A549 (cell line): ENCODE results near the gene PTPRCAP. TPM values are rescaled to one million over a fixed set of nuclear protein-coding genes. Genes with fewer than 3 reads are reported as not detected.

ENCODE experiments used
- ATAC-seq, 2 experiments: fragments of 200-7000 bp in 1 of 2; fragments of >200 bp in 1 of 2; cut with Nextera tagmentation in 1 of 2; cut with Tn5 transposase in 1 of 2; 3 replicates each; pipeline versions ENCODE4 v1.8.0 to v1.9.1; 2018 to 2020; ENCODE audit warnings: mild to moderate bottlenecking in 1 of 2, moderate library complexity in 1 of 2
- CTCF ChIA-PET: fragments of 300-600 bp; sonication (Branson Sonifier 250); formaldehyde crosslinking; extraction: SDS; loops from one replicate; lab custom pipeline; 2021; ENCODE audit warnings: antibody characterized with exemption, inconsistent platforms; lab: Yijun Ruan, JAX
- POLR2A ChIA-PET: fragments of 350-600 bp; formaldehyde crosslinking; extraction: SDS; loops from one replicate; lab custom pipeline; 2021; ENCODE audit warnings: antibody characterized with exemption, inconsistent platforms; lab: Yijun Ruan, JAX
- DNase-seq, 2 experiments: peaks; one replicate each; pipeline versions ENCODE4 v3.0.0 to v3.0.0-alpha.2; 2011 to 2016; ENCODE audit warnings: low read depth in 1 of 2, low spot score in 1 of 2
- FAIRE-seq: peaks from 2 replicates; lab custom pipeline; 2011; peaks lifted over from hg19 to GRCh38; lab: Jason Lieb, UNC
- H3K27ac ChIP-seq, 2 experiments: fragments of >200 bp; sonication (Bioruptor Twin); formaldehyde crosslinking; 3 replicates each; pipeline ENCODE4 v1.5.1; 2016 to 2017
- H3K4me1 ChIP-seq: fragments of >200 bp; sonication (Bioruptor Twin); formaldehyde crosslinking; 3 replicates; pipeline ENCODE4 v1.6.1; 2016
- H3K4me2 ChIP-seq: fragments of >200 bp; sonication (Bioruptor Twin); formaldehyde crosslinking; 3 replicates; pipeline ENCODE4 v1.6.1; 2016
- H3K4me3 ChIP-seq: fragments of >200 bp; sonication (Bioruptor Twin); formaldehyde crosslinking; 3 replicates; pipeline ENCODE4 v1.5.1; 2016
- H3K9me3 ChIP-seq: fragments of >200 bp; sonication (Bioruptor Twin); formaldehyde crosslinking; 3 replicates; pipeline ENCODE4 v1.6.1; 2016
- CHD2 ChIP-seq: fragments of 150-350 bp; IDR thresholded peaks from 2 replicates; pipeline ENCODE4 v1.6.1; 2014; ENCODE audit warnings: low read length; ENCODE audit not compliant: partially characterized antibody
- E2F6 ChIP-seq: IDR thresholded peaks from 2 replicates; pipeline ENCODE4 v1.6.1; 2012; ENCODE audit warnings: low read depth, borderline replicate concordance
- EHF ChIP-seq: fragments of 250-450 bp; sonication (Bioruptor Pico); IDR thresholded peaks from 2 replicates; pipeline ENCODE4 v1.5.0; 2020; ENCODE audit warnings: mild to moderate bottlenecking
- ELK1 ChIP-seq: fragments of 150-350 bp; IDR thresholded peaks from 2 replicates; pipeline ENCODE4 v1.6.1; 2014; ENCODE audit warnings: low read depth, mild to moderate bottlenecking, low read length
- ESRRA ChIP-seq: fragments of 150-350 bp; IDR thresholded peaks from 2 replicates; pipeline ENCODE4 v1.6.1; 2014; ENCODE audit warnings: mild to moderate bottlenecking, low read length, borderline replicate concordance
- FOSL2 ChIP-seq, 2 experiments: fragments of 450-650 bp in 1 of 2; fragments of >200 bp in 1 of 2; sonication (Bioruptor Twin) in 1 of 2; formaldehyde crosslinking; IDR thresholded peaks; 2 replicates each; pipeline versions ENCODE4 v1.5.0 to v1.6.1; 2016 to 2020; ENCODE audit warnings: mild to moderate bottlenecking in 1 of 2, moderate library complexity in 1 of 2
- FOXS1 ChIP-seq: fragments of 250-450 bp; sonication (Bioruptor Pico); IDR thresholded peaks from 2 replicates; pipeline ENCODE4 v1.5.0; 2020; ENCODE audit warnings: mild to moderate bottlenecking, moderate library complexity
- HEYL ChIP-seq: fragments of 250-450 bp; sonication (Bioruptor Pico); IDR thresholded peaks from 2 replicates; pipeline ENCODE4 v1.8.0; 2021; ENCODE audit warnings: mild to moderate bottlenecking, moderate library complexity
- HMGXB4 ChIP-seq: fragments of 250-450 bp; sonication (Bioruptor Pico); IDR thresholded peaks from 2 replicates; pipeline ENCODE4 v1.5.0; 2021; ENCODE audit warnings: mild to moderate bottlenecking, moderate library complexity, borderline replicate concordance
- HOXA7 ChIP-seq: fragments of 250-450 bp; sonication (Bioruptor Pico); IDR thresholded peaks from 2 replicates; pipeline ENCODE4 v1.5.0; 2020; ENCODE audit warnings: mild to moderate bottlenecking, moderate library complexity
- HOXB13 ChIP-seq: fragments of 250-450 bp; sonication (Bioruptor Pico); IDR thresholded peaks from 2 replicates; pipeline ENCODE4 v1.5.0; 2020; ENCODE audit warnings: low read depth, mild to moderate bottlenecking, moderate library complexity
- HOXB5 ChIP-seq: fragments of 250-450 bp; sonication (Bioruptor Pico); IDR thresholded peaks from 2 replicates; pipeline ENCODE4 v1.5.0; 2020; ENCODE audit warnings: mild to moderate bottlenecking, moderate library complexity
- JUNB ChIP-seq: fragments of >200 bp; sonication (Bioruptor Twin); formaldehyde crosslinking; IDR thresholded peaks from 2 replicates; pipeline ENCODE4 v1.6.1; 2016
- KDM5A ChIP-seq: fragments of 200-600 bp; sonication (generic); IDR thresholded peaks from 2 replicates; pipeline ENCODE4 v1.6.1; 2016; ENCODE audit warnings: antibody characterized with exemption, mild to moderate bottlenecking
- MAFK ChIP-seq: fragments of 450-650 bp; IDR thresholded peaks from 2 replicates; pipeline ENCODE4 v1.6.1; 2014; ENCODE audit not compliant: partially characterized antibody
- MAZ ChIP-seq: fragments of 150-350 bp; IDR thresholded peaks from 2 replicates; pipeline ENCODE4 v1.6.1; 2014; ENCODE audit warnings: antibody characterized with exemption, low read depth, low read length, borderline replicate concordance
- NR3C1 ChIP-seq: fragments of >200 bp; sonication (Bioruptor Twin); formaldehyde crosslinking; IDR thresholded peaks from 3 replicates; pipeline ENCODE4 v1.6.1; 2017
- PBX3 ChIP-seq: IDR thresholded peaks from 2 replicates; pipeline ENCODE4 v1.6.1; 2012
- PHF8 ChIP-seq: fragments of 200-600 bp; sonication (generic); IDR thresholded peaks from 2 replicates; pipeline ENCODE4 v1.6.1; 2016; ENCODE audit warnings: low read depth, mild to moderate bottlenecking, antibody characterized with exemption, moderate library complexity, borderline replicate concordance
- POLR2A ChIP-seq: IDR thresholded peaks from 2 replicates; pipeline ENCODE4 v1.6.1; 2012; ENCODE audit warnings: mild to moderate bottlenecking, low read length
- POLR2AphosphoS2 ChIP-seq: conservative IDR thresholded peaks from 2 replicates; pipeline ENCODE4 v1.6.1; 2012; ENCODE audit warnings: low read length, improper control_type of control experiment, inconsistent platforms
- RAD21 ChIP-seq, 2 experiments: fragments of >200 bp in 1 of 2; sonication (Bioruptor Twin) in 1 of 2; formaldehyde crosslinking in 1 of 2; IDR thresholded peaks in 1 of 2; conservative IDR thresholded peaks in 1 of 2; 2 replicates in 1 of 2; 3 replicates in 1 of 2; pipeline ENCODE4 v1.6.1; 2012 to 2018; ENCODE audit warnings: inconsistent platforms in 1 of 2
- RARB ChIP-seq: fragments of 250-450 bp; sonication (Bioruptor Pico); IDR thresholded peaks from 2 replicates; pipeline ENCODE4 v1.8.0; 2021; ENCODE audit warnings: mild to moderate bottlenecking, moderate library complexity
- RFX5 ChIP-seq: fragments of 450-650 bp; IDR thresholded peaks from 2 replicates; pipeline ENCODE4 v1.7.1; 2014; ENCODE audit warnings: antibody characterized with exemption, mild to moderate bottlenecking, moderate library complexity
- TP53 ChIP-seq: fragments of 250-450 bp; sonication (Bioruptor Pico); IDR thresholded peaks from 2 replicates; pipeline ENCODE4 v1.5.0; 2021; ENCODE audit warnings: mild to moderate bottlenecking, moderate library complexity
- ZNF302 ChIP-seq: fragments of 250-450 bp; sonication (Bioruptor Pico); IDR thresholded peaks from 2 replicates; pipeline ENCODE4 v1.9.0; 2021; ENCODE audit warnings: inconsistent platforms, mild to moderate bottlenecking, moderate library complexity
- WGBS: methylation state at CpG from one replicate; pipeline ENCODE4 v1.1.6; 2017; ENCODE audit errors: missing lambda C conversion rate; 5-methylcytosine and 5-hydroxymethylcytosine counted together
- polyA plus RNA-seq, 4 experiments: library from polyadenylated mRNA; depleted of rRNA in 3 of 4; stranded (reverse); fragments of >200 nt; fragmentation: RNase III in 1 of 4; extraction: RNeasy Plus Mini Kit Qiagen cat#74134 plus additional on column Dnase treatment in 1 of 4; gene quantifications; 2 replicates in 3 of 4; 3 replicates in 1 of 4; pipeline ENCODE4 v1.2.3, GENCODE V29; 2011 to 2017

PTPRCAP gene
- polyA plus RNA-seq, 2 of the 4 experiments (the other 2 are of a cell fraction), result 0.34 to 0.56 TPM

- 93% methylated on average over 30 of the region's 34 CpGs for WGBS
- ChIA-PET POLR2A (no interaction called here), CTCF (interaction anchor here (0.6 to 3.0 kb wide), 7 partner anchors 15 to 45 kb away, joined by 3 to 18 read pairs (median 4); partner anchors contain the start of genes PPP1CA and TMEM134)
- Histone ChIP-seq H3K27ac (no peak overlapping the region), H3K9me3 (no peaks in the 10 kb centered on the region), H3K4me1 (peaks cover 14% of the 10 kb centered on the region), H3K4me2 (no peak overlapping the region), H3K4me3 (no peak overlapping the region)
- DNase-seq (no peak), FAIRE-seq (no peak), ATAC-seq (no peak)
- TF ChIP-seq POLR2AphosphoS2, result no peak
- no peak for TF ChIP-seq MAFK
- TF ChIP-seq HOXB13 (CRISPR knock-in tag), result no peak
- TF ChIP-seq RARB (CRISPR knock-in tag), result no peak
- TF ChIP-seq HEYL (CRISPR knock-in tag), result no peak
- TF ChIP-seq HMGXB4, result no peak
- no peak for TF ChIP-seq ESRRA
- TF ChIP-seq HOXB5, result no peak
Measured at GRCh38 chr11:67423891-67424613, 13.4 kb downstream of the PTPRCAP start.

GRCh38 chr11:67423466-67423865, 14.0 kb downstream of the PTPRCAP start:
- Histone ChIP-seq H3K4me1 (peaks cover 13% of the 10 kb centered on the region), H3K9me3 (no peaks in the 10 kb centered on the region), H3K27ac (no peak overlapping the region), H3K4me3 (no peak overlapping the region), H3K4me2 (no peak overlapping the region)
- TF ChIP-seq JUNB (no peak), MAZ (no peak), PBX3 (no peak)
- no peak for FAIRE-seq
- no peak for DNase-seq
- no peak for ATAC-seq
- POLR2A ChIA-PET, result no interaction called here
- CTCF ChIA-PET, result interaction anchor here (0.6 to 3.0 kb wide), 4 partner anchors 18 to 41 kb away, joined by 3 to 18 read pairs (median 4); partner anchors contain the start of gene PPP1CA
- 94% methylated on average over 10 of the region's 13 CpGs for WGBS

- ChIA-PET POLR2A (no interaction called here), CTCF (interaction anchor here (1.0 to 3.0 kb wide), 2 partner anchors 21 to 66 kb away, joined by 4 to 18 read pairs; partner anchors contain the start of gene PPP1CA)
- peaks cover 13% of the 10 kb centered on the region for H3K4me1 ChIP-seq
- no peak for FAIRE-seq
- no peak for ATAC-seq
- no peak overlapping the region for H3K4me3 ChIP-seq
- no peaks in the 10 kb centered on the region for H3K9me3 ChIP-seq
- TF ChIP-seq FOSL2 (IDR thresholded peaks at IDR 0.05) (no peak), FOSL2 (CRISPR knock-in tag; IDR thresholded peaks at IDR 0.05) (no peak), RAD21 (conservative IDR thresholded peaks at IDR 0.05 in 1 of 2, IDR thresholded peaks at IDR 0.05 in 1 of 2) (no peak), RFX5 (no peak), MAZ (no peak), POLR2AphosphoS2 (no peak), ZNF302 (CRISPR knock-in tag) (no peak), FOXS1 (CRISPR knock-in tag) (no peak), ESRRA (no peak), KDM5A (no peak), NR3C1 (no peak), CHD2 (no peak), TP53 (CRISPR knock-in tag) (no peak), PHF8 (no peak), HOXA7 (CRISPR knock-in tag) (no peak), POLR2A (no peak), HMGXB4 (no peak), EHF (CRISPR knock-in tag) (no peak), ELK1 (no peak), E2F6 (no peak)
- no peak for DNase-seq
- 77% methylated on average over 6 of the region's 6 CpGs for WGBS
- no peak overlapping the region for H3K27ac ChIP-seq
- no peak overlapping the region for H3K4me2 ChIP-seq
Measured at GRCh38 chr11:67422891-67423290, 14.6 kb downstream of the PTPRCAP start.
